ENCODE measurements around the gene VIPR1. TPM values are rescaled to one million over a fixed set of nuclear protein-coding genes. Genes with fewer than 3 reads are reported as not detected.

The VIPR1 gene
- total and polyA plus RNA-seq, 4 donors, result 2.3 to 41.8 (median 14.6) TPM

DNA sequence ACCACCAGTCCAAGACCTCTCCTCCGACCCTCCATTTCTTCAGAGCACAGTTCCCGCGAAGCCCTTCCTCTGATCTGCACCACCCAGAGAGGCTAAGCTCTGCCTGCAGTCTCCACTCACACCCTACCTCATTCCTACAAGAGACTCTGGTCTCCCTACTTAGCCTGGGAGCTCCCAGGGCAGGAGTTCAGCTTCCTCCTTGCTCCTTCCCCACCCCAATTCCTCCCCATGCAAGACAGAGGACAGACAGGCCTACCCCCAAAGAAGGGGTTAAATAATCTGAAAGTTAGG, 12.6 kb upstream of the VIPR1 start:
- H3K27ac ChIP-seq (ENCODE audit: low read depth in 1 of 2, low read length in 2 of 2), result no peak overlapping the region
- no peaks in the 10 kb centered on the region for H3K4me1 ChIP-seq (ENCODE audit: control insufficient read depth in 4 of 4, insufficient read depth in 4 of 4, low read length in 3 of 4)
- 87% methylated on average over 3 of the region's 3 CpGs for WGBS
- H3K27me3 ChIP-seq (ENCODE audit: control insufficient read depth in 4 of 4, insufficient read depth in 4 of 4, low read length in 3 of 4), result no peaks in the 10 kb centered on the region
- TF ChIP-seq, protein P1, sequence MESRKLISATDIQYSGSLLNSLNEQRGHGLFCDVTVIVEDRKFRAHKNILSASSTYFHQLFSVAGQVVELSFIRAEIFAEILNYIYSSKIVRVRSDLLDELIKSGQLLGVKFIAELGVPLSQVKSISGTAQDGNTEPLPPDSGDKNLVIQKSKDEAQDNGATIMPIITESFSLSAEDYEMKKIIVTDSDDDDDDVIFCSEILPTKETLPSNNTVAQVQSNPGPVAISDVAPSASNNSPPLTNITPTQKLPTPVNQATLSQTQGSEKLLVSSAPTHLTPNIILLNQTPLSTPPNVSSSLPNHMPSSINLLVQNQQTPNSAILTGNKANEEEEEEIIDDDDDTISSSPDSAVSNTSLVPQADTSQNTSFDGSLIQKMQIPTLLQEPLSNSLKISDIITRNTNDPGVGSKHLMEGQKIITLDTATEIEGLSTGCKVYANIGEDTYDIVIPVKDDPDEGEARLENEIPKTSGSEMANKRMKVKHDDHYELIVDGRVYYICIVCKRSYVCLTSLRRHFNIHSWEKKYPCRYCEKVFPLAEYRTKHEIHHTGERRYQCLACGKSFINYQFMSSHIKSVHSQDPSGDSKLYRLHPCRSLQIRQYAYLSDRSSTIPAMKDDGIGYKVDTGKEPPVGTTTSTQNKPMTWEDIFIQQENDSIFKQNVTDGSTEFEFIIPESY (IDR thresholded peaks at IDR 0.05), result no peak
- TF ChIP-seq, protein P2, sequence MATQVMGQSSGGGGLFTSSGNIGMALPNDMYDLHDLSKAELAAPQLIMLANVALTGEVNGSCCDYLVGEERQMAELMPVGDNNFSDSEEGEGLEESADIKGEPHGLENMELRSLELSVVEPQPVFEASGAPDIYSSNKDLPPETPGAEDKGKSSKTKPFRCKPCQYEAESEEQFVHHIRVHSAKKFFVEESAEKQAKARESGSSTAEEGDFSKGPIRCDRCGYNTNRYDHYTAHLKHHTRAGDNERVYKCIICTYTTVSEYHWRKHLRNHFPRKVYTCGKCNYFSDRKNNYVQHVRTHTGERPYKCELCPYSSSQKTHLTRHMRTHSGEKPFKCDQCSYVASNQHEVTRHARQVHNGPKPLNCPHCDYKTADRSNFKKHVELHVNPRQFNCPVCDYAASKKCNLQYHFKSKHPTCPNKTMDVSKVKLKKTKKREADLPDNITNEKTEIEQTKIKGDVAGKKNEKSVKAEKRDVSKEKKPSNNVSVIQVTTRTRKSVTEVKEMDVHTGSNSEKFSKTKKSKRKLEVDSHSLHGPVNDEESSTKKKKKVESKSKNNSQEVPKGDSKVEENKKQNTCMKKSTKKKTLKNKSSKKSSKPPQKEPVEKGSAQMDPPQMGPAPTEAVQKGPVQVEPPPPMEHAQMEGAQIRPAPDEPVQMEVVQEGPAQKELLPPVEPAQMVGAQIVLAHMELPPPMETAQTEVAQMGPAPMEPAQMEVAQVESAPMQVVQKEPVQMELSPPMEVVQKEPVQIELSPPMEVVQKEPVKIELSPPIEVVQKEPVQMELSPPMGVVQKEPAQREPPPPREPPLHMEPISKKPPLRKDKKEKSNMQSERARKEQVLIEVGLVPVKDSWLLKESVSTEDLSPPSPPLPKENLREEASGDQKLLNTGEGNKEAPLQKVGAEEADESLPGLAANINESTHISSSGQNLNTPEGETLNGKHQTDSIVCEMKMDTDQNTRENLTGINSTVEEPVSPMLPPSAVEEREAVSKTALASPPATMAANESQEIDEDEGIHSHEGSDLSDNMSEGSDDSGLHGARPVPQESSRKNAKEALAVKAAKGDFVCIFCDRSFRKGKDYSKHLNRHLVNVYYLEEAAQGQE (IDR thresholded peaks at IDR 0.05), result no peak
- TF ChIP-seq, protein P3, sequence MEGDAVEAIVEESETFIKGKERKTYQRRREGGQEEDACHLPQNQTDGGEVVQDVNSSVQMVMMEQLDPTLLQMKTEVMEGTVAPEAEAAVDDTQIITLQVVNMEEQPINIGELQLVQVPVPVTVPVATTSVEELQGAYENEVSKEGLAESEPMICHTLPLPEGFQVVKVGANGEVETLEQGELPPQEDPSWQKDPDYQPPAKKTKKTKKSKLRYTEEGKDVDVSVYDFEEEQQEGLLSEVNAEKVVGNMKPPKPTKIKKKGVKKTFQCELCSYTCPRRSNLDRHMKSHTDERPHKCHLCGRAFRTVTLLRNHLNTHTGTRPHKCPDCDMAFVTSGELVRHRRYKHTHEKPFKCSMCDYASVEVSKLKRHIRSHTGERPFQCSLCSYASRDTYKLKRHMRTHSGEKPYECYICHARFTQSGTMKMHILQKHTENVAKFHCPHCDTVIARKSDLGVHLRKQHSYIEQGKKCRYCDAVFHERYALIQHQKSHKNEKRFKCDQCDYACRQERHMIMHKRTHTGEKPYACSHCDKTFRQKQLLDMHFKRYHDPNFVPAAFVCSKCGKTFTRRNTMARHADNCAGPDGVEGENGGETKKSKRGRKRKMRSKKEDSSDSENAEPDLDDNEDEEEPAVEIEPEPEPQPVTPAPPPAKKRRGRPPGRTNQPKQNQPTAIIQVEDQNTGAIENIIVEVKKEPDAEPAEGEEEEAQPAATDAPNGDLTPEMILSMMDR (IDR thresholded peaks at IDR 0.05; ENCODE audit: low read depth, low read length, missing input control), result no peak
- TF ChIP-seq EGR1 (IDR thresholded peaks at IDR 0.05; ENCODE audit: low read depth in 2 of 2), result no peak
- TF ChIP-seq FOXA2 (IDR thresholded peaks at IDR 0.05), result no peak
- TF ChIP-seq SP1 (IDR thresholded peaks at IDR 0.05), result no peak
- TF ChIP-seq JUND (IDR thresholded peaks at IDR 0.05), result no peak
- no peak for TF ChIP-seq TAF1 (conservative IDR thresholded peaks at IDR 0.05)
- TF ChIP-seq, protein P4, sequence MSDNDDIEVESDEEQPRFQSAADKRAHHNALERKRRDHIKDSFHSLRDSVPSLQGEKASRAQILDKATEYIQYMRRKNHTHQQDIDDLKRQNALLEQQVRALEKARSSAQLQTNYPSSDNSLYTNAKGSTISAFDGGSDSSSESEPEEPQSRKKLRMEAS (IDR thresholded peaks at IDR 0.05), result no peak
- TF ChIP-seq FOXA1 (IDR thresholded peaks at IDR 0.05), result no peak
- TF ChIP-seq, protein P5, sequence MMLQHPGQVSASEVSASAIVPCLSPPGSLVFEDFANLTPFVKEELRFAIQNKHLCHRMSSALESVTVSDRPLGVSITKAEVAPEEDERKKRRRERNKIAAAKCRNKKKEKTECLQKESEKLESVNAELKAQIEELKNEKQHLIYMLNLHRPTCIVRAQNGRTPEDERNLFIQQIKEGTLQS (IDR thresholded peaks at IDR 0.05), result no peak
- no peak for TF ChIP-seq RXRA (IDR thresholded peaks at IDR 0.05)
- no peak for TF ChIP-seq NR2F2 (IDR thresholded peaks at IDR 0.05)
- TF ChIP-seq HNF4G (IDR thresholded peaks at IDR 0.05), result no peak
- TF ChIP-seq GABPA (IDR thresholded peaks at IDR 0.05 in 1 of 2, conservative IDR thresholded peaks at IDR 0.05 in 1 of 2), result no peak
- TF ChIP-seq YY1 (IDR thresholded peaks at IDR 0.05), result no peak
- H3K9me3 ChIP-seq (ENCODE audit: control insufficient read depth in 4 of 4, low read length in 3 of 4), result no peaks in the 10 kb centered on the region
- H3K9ac ChIP-seq (ENCODE audit: low read depth in 1 of 2, low read length in 2 of 2), result no peak overlapping the region
- DNase-seq (ENCODE audit: low spot score), result no peak
- no peak overlapping the region for H3K4me3 ChIP-seq (ENCODE audit: low read depth in 1 of 3, low read length in 3 of 3)
- no peaks in the 10 kb centered on the region for H3K36me3 ChIP-seq (ENCODE audit: control insufficient read depth in 4 of 4, insufficient read depth in 3 of 4, low read depth in 1 of 4, low read length in 3 of 4)

DNA sequence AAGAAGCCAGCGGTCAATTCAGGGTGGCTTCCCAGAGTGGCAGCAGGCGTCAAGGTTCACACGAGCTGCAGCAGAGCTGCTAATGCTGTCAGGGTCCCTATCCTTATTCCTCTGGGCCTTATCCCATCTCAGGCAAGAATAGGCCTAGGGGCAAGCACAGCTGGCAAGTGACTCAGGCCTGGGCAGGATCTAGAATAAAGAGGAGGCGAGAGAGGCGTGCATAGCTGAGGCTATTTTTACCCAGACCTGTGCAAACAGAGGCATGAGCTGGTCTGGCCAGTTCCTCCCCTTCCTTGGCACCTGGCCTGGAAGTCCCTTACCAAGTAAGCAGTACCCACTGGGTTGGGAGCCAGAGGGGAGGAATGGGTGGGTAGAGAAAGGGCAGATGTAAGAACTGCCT, 12.2 kb upstream of the VIPR1 start:
- H3K27ac ChIP-seq (ENCODE audit: low read depth in 1 of 2, low read length in 2 of 2), result no peak overlapping the region
- peak; percentile 29 for DNase-seq (ENCODE audit: low spot score)
- H3K4me1 ChIP-seq (ENCODE audit: control insufficient read depth in 4 of 4, insufficient read depth in 4 of 4, low read length in 3 of 4), result no peaks in the 10 kb centered on the region
- WGBS, result 89% methylated on average over 5 of the region's 5 CpGs
- no peak overlapping the region for H3K9ac ChIP-seq (ENCODE audit: low read depth in 1 of 2, low read length in 2 of 2)
- H3K4me3 ChIP-seq (ENCODE audit: low read depth in 1 of 3, low read length in 3 of 3), result no peak overlapping the region
- H3K9me3 ChIP-seq (ENCODE audit: control insufficient read depth in 4 of 4, low read length in 3 of 4), result no peaks in the 10 kb centered on the region
- no peaks in the 10 kb centered on the region for H3K27me3 ChIP-seq (ENCODE audit: control insufficient read depth in 4 of 4, insufficient read depth in 4 of 4, low read length in 3 of 4)
- H3K36me3 ChIP-seq (ENCODE audit: control insufficient read depth in 4 of 4, insufficient read depth in 3 of 4, low read depth in 1 of 4, low read length in 3 of 4), result no peaks in the 10 kb centered on the region
- TF ChIP-seq, protein P4 (IDR thresholded peaks at IDR 0.05), result no peak
- TF ChIP-seq JUND (IDR thresholded peaks at IDR 0.05) (no peak), GABPA (IDR thresholded peaks at IDR 0.05 in 1 of 2, conservative IDR thresholded peaks at IDR 0.05 in 1 of 2) (no peak), EGR1 (IDR thresholded peaks at IDR 0.05; ENCODE audit: low read depth in 2 of 2) (no peak)
- TF ChIP-seq, protein P2 (IDR thresholded peaks at IDR 0.05), result no peak
- TF ChIP-seq, protein P3 (IDR thresholded peaks at IDR 0.05; ENCODE audit: low read depth, low read length, missing input control), result no peak
